HG02798 (cell line): ENCODE data around the gene TRAPPC10.
A peak's percentile ranks its signal among the peaks of the same experiment; 100 is the strongest.
"Not testable (repeated sequence)": the region's sequence is repeated elsewhere in the genome, so short reads cannot be mapped to it uniquely, and the experiment has no call there.

ENCODE experiments used
- ATAC-seq: cut with Tn5 transposase; IDR thresholded peaks from one replicate; pipeline ENCODE4 v1.9.1; 2021; ENCODE audit warnings: mild to moderate bottlenecking; ENCODE audit not compliant: unreplicated experiment, poor library complexity

TRAPPC10 gene

GRCh38 chr21:44085491-44086321 is 73.6 kb downstream of the TRAPPC10 start:
- no peak for ATAC-seq

- no peak for ATAC-seq
Observed at GRCh38 chr21:44086636-44087425, 74.7 kb downstream of the TRAPPC10 start.

- ATAC-seq, result no peak
Observed at GRCh38 chr21:44087426-44088400, 75.6 kb downstream of the TRAPPC10 start.

- ATAC-seq, result no peak
Observed at GRCh38 chr21:44088401-44088780, 76.3 kb downstream of the TRAPPC10 start.

GRCh38 chr21:44089001-44089911 is 77.1 kb downstream of the TRAPPC10 start:
- no peak for ATAC-seq

GRCh38 chr21:44090325-44090724 is 78.2 kb downstream of the TRAPPC10 start:
- ATAC-seq, result no peak

GRCh38 chr21:44092211-44092610 is 80.1 kb downstream of the TRAPPC10 start:
- no peak for ATAC-seq

GRCh38 chr21:44093761-44094160 is 81.7 kb downstream of the TRAPPC10 start:
- no peak for ATAC-seq

- ATAC-seq, result no peak
Observed at GRCh38 chr21:44094832-44095231, 82.7 kb downstream of the TRAPPC10 start.

- not testable (repeated sequence) for ATAC-seq
Observed at GRCh38 chr21:44098507-44098906, 86.4 kb downstream of the TRAPPC10 start.

- ATAC-seq, result not testable (repeated sequence)
Observed at GRCh38 chr21:44098964-44099363, 86.9 kb downstream of the TRAPPC10 start.

- peak; percentile 98 for ATAC-seq
Observed at GRCh38 chr21:44107026-44107501, 95.0 kb downstream of the TRAPPC10 start, which contains the start of gene PWP2. Gene PWP2, plus strand, starts transcription at chr21:44107399. Its CDS starts 18 bp downstream, at chr21:44107417.

GRCh38 chr21:44107589-44107988 is 95.5 kb downstream of the TRAPPC10 start:
- ATAC-seq, result peak; percentile 16

- not testable (repeated sequence) for ATAC-seq
Observed at GRCh38 chr21:44113702-44114371, 101.7 kb downstream of the TRAPPC10 start.

GRCh38 chr21:44122131-44122530 is 110.0 kb downstream of the TRAPPC10 start:
- not testable (repeated sequence) for ATAC-seq

- ATAC-seq, result not testable (repeated sequence)
Observed at GRCh38 chr21:44127827-44128226, 115.7 kb downstream of the TRAPPC10 start.

- peak; percentile 31 for ATAC-seq
Observed at GRCh38 chr21:44133715-44134057, 121.6 kb downstream of the TRAPPC10 start.

GRCh38 chr21:44134732-44135131 is 122.6 kb downstream of the TRAPPC10 start:
- not testable (repeated sequence) for ATAC-seq
